GM12874 (cell line): ENCODE data around the gene ERG.

Experiments used
- CTCF ChIP-seq: IDR thresholded peaks from 2 replicates; pipeline ENCODE4 v1.5.1; 2011; ENCODE audit warnings: low read depth, mild to moderate bottlenecking, control low read depth, low read length, moderate library complexity; ENCODE audit not compliant: insufficient read depth

Gene ERG

GRCh38 chr21:38460171-38460742 lies 38.0 kb downstream of the ERG start:
- TF ChIP-seq CTCF = no peak

- no peak for TF ChIP-seq CTCF
These were observed 38.8 kb downstream of the ERG start for GRCh38 chr21:38459490-38459889.

- TF ChIP-seq CTCF = no peak
These were observed 42.9 kb downstream of the ERG start for GRCh38 chr21:38455403-38455802.

GRCh38 chr21:38454702-38455101 lies 43.6 kb downstream of the ERG start:
- TF ChIP-seq CTCF = no peak

- no peak for TF ChIP-seq CTCF
These were observed 44.1 kb downstream of the ERG start for GRCh38 chr21:38454161-38454560.

GRCh38 chr21:38448671-38449385 lies 49.4 kb downstream of the ERG start:
- TF ChIP-seq CTCF = no peak

- no peak for TF ChIP-seq CTCF
These were observed 50.7 kb downstream of the ERG start for GRCh38 chr21:38447611-38448010.

- TF ChIP-seq CTCF = no peak
These were observed 53.6 kb downstream of the ERG start for GRCh38 chr21:38444691-38445090.
